Measurements from ENCODE around the gene LRRC74A. TPM values are rescaled to one million over a fixed set of nuclear protein-coding genes. Genes with fewer than 3 reads are reported as not detected.

LRRC74A gene
- total RNA-seq, 1 donor from 2014 or later = not detected

GRCh38 chr14:76904100-76904739 lies 78.0 kb downstream of the LRRC74A start:
- Mint-ChIP-seq H3K9me3 (ENCODE audit: low read depth) (no peaks in the 10 kb centered on the region), H3K4me1 (ENCODE audit: low read depth) (peaks cover 49% of the 10 kb centered on the region), H3K27me3 (ENCODE audit: low read depth) (no peaks in the 10 kb centered on the region), H3K4me3 (ENCODE audit: unreplicated experiment) (peak overlapping the region; percentile 14), H3K27ac (ENCODE audit: unreplicated experiment) (peak overlapping the region; percentile 95), H3K36me3 (ENCODE audit: low read depth) (no peaks in the 10 kb centered on the region)
- TF ChIP-seq CTCF (IDR thresholded peaks at IDR 0.05) = no peak
- DNase-seq (ENCODE audit: low spot score) = no peak

GRCh38 chr14:76904740-76905569 lies 78.7 kb downstream of the LRRC74A start:
- no peaks in the 10 kb centered on the region for H3K27me3 Mint-ChIP-seq (ENCODE audit: low read depth)
- no peak for TF ChIP-seq CTCF (IDR thresholded peaks at IDR 0.05)
- H3K36me3 Mint-ChIP-seq (ENCODE audit: low read depth) = no peaks in the 10 kb centered on the region
- peaks cover 49% of the 10 kb centered on the region for H3K4me1 Mint-ChIP-seq (ENCODE audit: low read depth)
- H3K9me3 Mint-ChIP-seq (ENCODE audit: low read depth) = no peaks in the 10 kb centered on the region
- peak overlapping the region; percentile 14 for H3K4me3 Mint-ChIP-seq (ENCODE audit: unreplicated experiment)
- DNase-seq (ENCODE audit: low spot score) = no peak
- peak overlapping the region; percentile 95 for H3K27ac Mint-ChIP-seq (ENCODE audit: unreplicated experiment)

- DNase-seq (ENCODE audit: low spot score) = no peak
- no peak for TF ChIP-seq CTCF (IDR thresholded peaks at IDR 0.05)
- Mint-ChIP-seq H3K4me3 (ENCODE audit: unreplicated experiment) (no peak overlapping the region), H3K27ac (ENCODE audit: unreplicated experiment) (no peak overlapping the region), H3K27me3 (ENCODE audit: low read depth) (no peaks in the 10 kb centered on the region), H3K4me1 (ENCODE audit: low read depth) (peaks cover 26% of the 10 kb centered on the region), H3K36me3 (ENCODE audit: low read depth) (no peaks in the 10 kb centered on the region), H3K9me3 (ENCODE audit: low read depth) (no peaks in the 10 kb centered on the region)
These were observed 82.6 kb downstream of the LRRC74A start for GRCh38 chr14:76908834-76909233.

GRCh38 chr14:76909266-76909665 lies 83.1 kb downstream of the LRRC74A start:
- no peak for TF ChIP-seq CTCF (IDR thresholded peaks at IDR 0.05)
- no peaks in the 10 kb centered on the region for H3K36me3 Mint-ChIP-seq (ENCODE audit: low read depth)
- H3K27ac Mint-ChIP-seq (ENCODE audit: unreplicated experiment) = no peak overlapping the region
- no peaks in the 10 kb centered on the region for H3K27me3 Mint-ChIP-seq (ENCODE audit: low read depth)
- peaks cover 21% of the 10 kb centered on the region for H3K4me1 Mint-ChIP-seq (ENCODE audit: low read depth)
- H3K9me3 Mint-ChIP-seq (ENCODE audit: low read depth) = no peaks in the 10 kb centered on the region
- no peak overlapping the region for H3K4me3 Mint-ChIP-seq (ENCODE audit: unreplicated experiment)
- no peak for DNase-seq (ENCODE audit: low spot score)

GRCh38 chr14:76910371-76910890 lies 84.2 kb downstream of the LRRC74A start:
- H3K9me3 Mint-ChIP-seq (ENCODE audit: low read depth) = no peaks in the 10 kb centered on the region
- no peak for DNase-seq (ENCODE audit: low spot score)

More at GRCh38 chr14:76910371-76910890, 84.2 kb downstream of the LRRC74A start:
- TF ChIP-seq CTCF (IDR thresholded peaks at IDR 0.05) = no peak
- peaks cover 14% of the 10 kb centered on the region for H3K4me1 Mint-ChIP-seq (ENCODE audit: low read depth)
- no peaks in the 10 kb centered on the region for H3K27me3 Mint-ChIP-seq (ENCODE audit: low read depth)
- no peak overlapping the region for H3K27ac Mint-ChIP-seq (ENCODE audit: unreplicated experiment)
- H3K36me3 Mint-ChIP-seq (ENCODE audit: low read depth) = no peaks in the 10 kb centered on the region
- H3K4me3 Mint-ChIP-seq (ENCODE audit: unreplicated experiment) = no peak overlapping the region

Data from chondrocyte (in vitro differentiated cells).